ENCODE measurements around the gene MS4A8.

The MS4A8 gene

DNA sequence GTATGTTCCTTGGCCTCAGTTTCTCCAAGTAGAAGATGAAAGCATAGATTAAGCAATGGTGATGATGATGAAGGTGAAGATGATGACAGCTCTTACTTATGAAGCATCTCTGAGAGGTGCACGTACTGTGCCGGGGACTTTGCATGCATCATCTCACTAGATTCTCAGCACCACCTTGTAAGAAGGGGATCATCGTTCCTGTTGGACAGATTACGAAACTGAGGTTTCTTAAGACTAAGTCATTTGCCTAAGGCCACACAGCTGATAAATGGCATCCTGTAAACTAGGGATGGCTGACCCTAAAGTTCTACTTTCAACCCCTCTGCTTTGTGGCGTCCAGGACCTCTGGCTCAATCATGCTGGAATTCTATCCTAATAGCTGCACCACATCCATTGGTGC lies 65.9 kb downstream of the MS4A8 start:
- no peak for DNase-seq
